Neural crest cell (in vitro differentiated cells): Measurements from ENCODE around the gene UPF1. TPM values are rescaled to one million over a fixed set of nuclear protein-coding genes. Genes with fewer than 3 reads are reported as not detected.

Experiments used
- DNase-seq: peaks from one replicate; pipeline ENCODE4 v3.0.0; 2021; ENCODE audit warnings: low read depth, mixed read lengths, low spot score
- H3K27ac Mint-ChIP-seq: one replicate; pipeline ENCODE4 v1.8.0; 2021; ENCODE audit warnings: mild to moderate bottlenecking, mixed read lengths; ENCODE audit not compliant: unreplicated experiment
- H3K27me3 Mint-ChIP-seq: 2 replicates; pipeline ENCODE4 v1.8.0; 2021; ENCODE audit warnings: low read depth, mild to moderate bottlenecking, mixed read lengths
- H3K36me3 Mint-ChIP-seq: 2 replicates; pipeline ENCODE4 v1.8.0; 2021; ENCODE audit warnings: low read depth, mild to moderate bottlenecking, mixed read lengths
- H3K4me1 Mint-ChIP-seq: 2 replicates; pipeline ENCODE4 v1.8.0; 2021; ENCODE audit warnings: mixed read lengths
- H3K4me3 Mint-ChIP-seq: one replicate; pipeline ENCODE4 v1.8.0; 2021; ENCODE audit warnings: mild to moderate bottlenecking, mixed read lengths
- H3K9me3 Mint-ChIP-seq: 2 replicates; pipeline ENCODE4 v1.8.0; 2021; ENCODE audit warnings: mixed read lengths
- total RNA-seq: library from RNA; stranded (reverse); gene quantifications from 2 replicates; pipeline ENCODE4 v1.2.1, GENCODE V29; 2021
- TF ChIP-seq, protein P1 (sequence below): fragments of 200-600 bp; sonication (generic); conservative IDR thresholded peaks from 2 replicates; pipeline ENCODE4 v1.5.0; 2021; ENCODE audit warnings: antibody characterized with exemption, mild to moderate bottlenecking

Gene UPF1
- total RNA-seq, 1 donor from 2014 or later: 76.5 TPM

DNA sequence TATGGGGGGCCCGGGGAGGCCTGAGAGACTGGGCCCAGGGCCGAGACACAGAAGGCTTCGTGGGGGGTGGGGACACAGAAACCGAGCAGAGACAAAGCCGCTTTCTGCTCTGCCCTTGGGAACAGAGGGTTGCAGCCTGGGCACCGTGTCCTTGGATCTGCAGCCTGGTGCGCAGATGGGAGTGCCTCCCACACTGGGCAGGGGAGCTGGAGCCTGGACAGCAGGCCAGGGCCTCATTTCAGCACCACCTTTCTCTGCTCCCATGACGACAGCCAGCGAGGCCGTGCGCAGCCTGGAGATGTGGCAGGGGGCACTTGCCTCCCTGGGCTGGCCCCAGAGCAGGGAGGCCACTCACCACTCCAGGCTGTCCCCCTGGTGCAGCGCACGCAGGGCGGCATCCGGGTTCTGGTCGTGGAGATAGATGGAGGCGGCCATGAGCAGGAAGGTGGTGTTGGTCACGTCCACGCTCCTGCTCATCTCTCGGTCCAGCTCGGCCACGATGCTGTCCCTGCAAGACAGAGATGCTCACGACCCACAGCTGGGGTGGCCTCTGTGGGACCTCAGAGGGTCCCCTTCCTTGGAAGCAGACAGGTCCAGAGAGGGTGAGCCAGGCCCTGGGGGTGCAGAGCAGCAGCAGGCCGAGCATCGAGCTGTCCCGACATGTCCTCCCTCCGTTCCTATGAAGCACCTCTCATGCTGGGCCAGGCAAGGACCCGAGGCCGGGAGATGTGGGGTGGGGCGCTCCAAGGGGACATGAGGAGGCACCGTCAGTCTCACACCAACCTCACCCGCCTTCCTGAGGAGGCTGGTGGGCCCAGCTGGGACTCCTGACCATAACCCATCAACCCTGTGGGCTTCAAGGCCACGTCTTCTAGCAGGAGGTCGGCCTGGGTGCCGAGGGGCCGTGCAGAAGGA, 75.1 kb downstream of the UPF1 start:
- no peaks in the 10 kb centered on the region for H3K4me1 Mint-ChIP-seq
- H3K27me3 Mint-ChIP-seq: no peaks in the 10 kb centered on the region
- no peak for DNase-seq
- TF ChIP-seq, protein P1, sequence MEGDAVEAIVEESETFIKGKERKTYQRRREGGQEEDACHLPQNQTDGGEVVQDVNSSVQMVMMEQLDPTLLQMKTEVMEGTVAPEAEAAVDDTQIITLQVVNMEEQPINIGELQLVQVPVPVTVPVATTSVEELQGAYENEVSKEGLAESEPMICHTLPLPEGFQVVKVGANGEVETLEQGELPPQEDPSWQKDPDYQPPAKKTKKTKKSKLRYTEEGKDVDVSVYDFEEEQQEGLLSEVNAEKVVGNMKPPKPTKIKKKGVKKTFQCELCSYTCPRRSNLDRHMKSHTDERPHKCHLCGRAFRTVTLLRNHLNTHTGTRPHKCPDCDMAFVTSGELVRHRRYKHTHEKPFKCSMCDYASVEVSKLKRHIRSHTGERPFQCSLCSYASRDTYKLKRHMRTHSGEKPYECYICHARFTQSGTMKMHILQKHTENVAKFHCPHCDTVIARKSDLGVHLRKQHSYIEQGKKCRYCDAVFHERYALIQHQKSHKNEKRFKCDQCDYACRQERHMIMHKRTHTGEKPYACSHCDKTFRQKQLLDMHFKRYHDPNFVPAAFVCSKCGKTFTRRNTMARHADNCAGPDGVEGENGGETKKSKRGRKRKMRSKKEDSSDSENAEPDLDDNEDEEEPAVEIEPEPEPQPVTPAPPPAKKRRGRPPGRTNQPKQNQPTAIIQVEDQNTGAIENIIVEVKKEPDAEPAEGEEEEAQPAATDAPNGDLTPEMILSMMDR: no peak
- no peak overlapping the region for H3K27ac Mint-ChIP-seq
- H3K36me3 Mint-ChIP-seq: no peaks in the 10 kb centered on the region
- no peaks in the 10 kb centered on the region for H3K9me3 Mint-ChIP-seq
- no peak overlapping the region for H3K4me3 Mint-ChIP-seq

DNA sequence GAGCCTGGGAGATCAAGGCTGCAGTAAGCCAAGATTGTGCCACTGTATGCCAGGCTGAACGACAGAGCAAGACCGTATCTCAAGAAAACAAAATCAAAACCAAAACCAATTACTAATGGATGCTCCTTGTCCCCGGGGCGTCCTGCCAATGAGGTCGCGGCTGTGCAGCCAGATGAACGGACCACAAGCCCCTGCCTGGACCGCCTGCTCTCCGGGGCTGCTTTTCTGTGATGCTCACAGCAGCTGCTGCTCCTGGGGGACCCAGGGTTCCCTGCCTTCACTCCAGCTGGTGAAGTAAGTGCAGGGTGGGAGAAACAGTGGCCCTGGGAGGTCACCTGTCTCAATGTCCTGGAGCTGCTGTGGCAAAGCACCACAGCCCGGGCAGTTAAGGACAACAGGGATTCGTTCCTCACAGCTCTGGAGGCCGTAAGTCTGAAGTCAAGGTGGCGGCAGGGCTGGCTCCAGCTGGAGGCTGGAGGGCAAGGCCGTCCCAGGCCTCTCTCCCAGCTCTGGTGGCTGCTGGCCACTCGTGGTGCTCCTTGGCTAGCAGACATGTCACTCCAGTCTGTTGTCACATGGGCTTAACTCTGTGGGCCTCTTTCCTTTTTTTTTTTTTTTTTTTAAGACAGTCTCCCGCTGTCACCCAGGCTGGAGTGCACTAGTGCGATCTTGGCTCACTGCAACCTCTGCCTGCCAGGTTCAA, 77.3 kb downstream of the UPF1 start:
- Mint-ChIP-seq H3K36me3 (peaks cover 6% of the 10 kb centered on the region), H3K27me3 (no peaks in the 10 kb centered on the region), H3K4me3 (no peak overlapping the region), H3K27ac (no peak overlapping the region), H3K9me3 (no peaks in the 10 kb centered on the region), H3K4me1 (no peaks in the 10 kb centered on the region)
- no peak for DNase-seq
- TF ChIP-seq, protein P1: no peak

- Mint-ChIP-seq H3K9me3 (no peaks in the 10 kb centered on the region), H3K27ac (no peak overlapping the region), H3K27me3 (no peaks in the 10 kb centered on the region), H3K4me3 (no peak overlapping the region), H3K4me1 (no peaks in the 10 kb centered on the region), H3K36me3 (peaks cover 6% of the 10 kb centered on the region)
- no peak for DNase-seq
- TF ChIP-seq, protein P1: no peak
These were observed 78.3 kb downstream of the UPF1 start for GRCh38 chr19:18910010-18910409.

GRCh38 chr19:18910801-18911436, 79.2 kb downstream of the UPF1 start:
- Mint-ChIP-seq H3K27me3 (no peaks in the 10 kb centered on the region), H3K27ac (no peak overlapping the region), H3K4me3 (no peak overlapping the region), H3K36me3 (peaks cover 6% of the 10 kb centered on the region), H3K9me3 (no peaks in the 10 kb centered on the region), H3K4me1 (no peaks in the 10 kb centered on the region)
- no peak for DNase-seq
- TF ChIP-seq, protein P1: no peak

GRCh38 chr19:18912933-18913332, 81.2 kb downstream of the UPF1 start:
- peaks cover 6% of the 10 kb centered on the region for H3K36me3 Mint-ChIP-seq
- TF ChIP-seq, protein P1: no peak

More at GRCh38 chr19:18912933-18913332, 81.2 kb downstream of the UPF1 start:
- Mint-ChIP-seq H3K9me3 (no peaks in the 10 kb centered on the region), H3K4me3 (no peak overlapping the region), H3K27ac (no peak overlapping the region), H3K27me3 (no peaks in the 10 kb centered on the region), H3K4me1 (peaks cover 4% of the 10 kb centered on the region)
- no peak for DNase-seq
